ENCODE measurements around the gene GRID1.
"Not testable (repeated sequence)": the region's sequence is repeated elsewhere in the genome, so short reads cannot be mapped to it uniquely, and the experiment has no call there.

- TF ChIP-seq CTCF, POLR2A (IDR thresholded peaks at IDR 0.05): not testable (repeated sequence)
Measured at GRCh38 chr10:86175476-86175875, 191.1 kb downstream of the GRID1 start.
